Measurements from ENCODE around the gene CSNK2B. TPM values are rescaled to one million over a fixed set of nuclear protein-coding genes. Genes with fewer than 3 reads are reported as not detected.

Gene CSNK2B
- polyA plus RNA-seq, 3 donors = 232 to 252 (median 246) TPM

DNA sequence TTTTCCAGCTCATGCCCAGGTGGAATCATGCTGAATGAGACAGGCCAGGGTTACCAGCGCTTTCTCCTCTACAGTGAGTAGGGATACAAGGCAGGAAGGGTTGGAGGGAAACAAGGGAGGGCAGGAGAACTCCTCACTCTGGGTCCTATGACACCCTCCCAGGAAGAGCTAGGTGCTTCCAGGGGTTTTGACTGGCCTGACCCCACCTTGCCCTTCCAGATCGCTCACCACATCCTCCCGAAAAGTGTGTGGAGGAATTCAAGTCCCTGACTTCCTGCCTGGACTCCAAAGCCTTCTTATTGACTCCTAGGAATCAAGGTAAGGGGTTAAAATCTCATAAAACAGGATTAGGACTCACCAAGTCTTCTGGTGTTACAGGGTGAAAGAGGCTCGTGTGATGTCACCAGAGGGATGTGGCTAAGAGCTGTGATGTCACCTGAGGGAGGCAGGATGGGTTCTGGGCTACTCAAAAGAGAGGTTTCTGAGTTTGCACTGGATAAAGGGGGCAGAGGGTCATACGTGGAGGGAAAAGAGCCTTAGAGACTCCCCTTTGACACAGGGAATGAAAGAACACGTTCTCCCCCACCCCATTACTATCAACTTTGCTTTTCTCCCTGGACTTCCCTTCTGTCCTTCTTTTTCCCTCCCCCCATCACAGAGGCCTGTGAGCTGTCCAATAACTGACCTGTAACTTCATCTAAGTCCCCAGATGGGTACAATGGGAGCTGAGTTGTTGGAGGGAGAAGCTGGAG, 8.3 kb upstream of the CSNK2B start:
- no peak for DNase-seq (ENCODE audit: extremely low read depth in 1 of 11, low read depth in 9 of 11, low spot score in 4 of 11)

DNA sequence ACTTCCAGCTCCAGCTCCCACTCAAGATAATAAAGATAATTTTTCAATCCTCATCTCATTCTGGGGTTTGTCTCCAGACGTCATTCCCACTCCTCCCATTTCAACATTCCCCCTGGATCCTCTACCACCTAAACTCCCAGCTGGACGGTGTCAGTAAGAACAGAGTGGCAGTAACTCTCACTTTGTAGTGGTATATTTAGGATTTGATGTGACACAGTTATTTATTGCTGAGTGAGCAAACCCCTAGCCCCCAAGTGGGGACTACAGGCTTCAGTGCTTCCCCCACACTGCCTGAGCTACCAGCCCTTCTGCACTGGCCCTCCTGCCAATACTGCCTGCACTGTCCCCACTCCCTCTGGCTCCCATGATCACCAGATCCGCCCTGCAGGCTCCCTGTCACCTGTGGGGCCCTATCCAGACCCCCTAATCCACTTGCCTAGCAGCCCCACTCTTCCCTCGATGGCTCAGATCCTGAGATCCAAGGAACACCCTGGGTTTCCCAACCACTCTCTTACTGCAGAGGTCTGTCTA, 7.7 kb upstream of the CSNK2B start:
- no peak for DNase-seq (ENCODE audit: extremely low read depth in 1 of 11, low read depth in 9 of 11, low spot score in 4 of 11)

GRCh38 chr6:31658983-31659648, 6.8 kb upstream of the CSNK2B start:
- no peak for DNase-seq (ENCODE audit: extremely low read depth in 1 of 11, low read depth in 9 of 11, low spot score in 4 of 11)

GRCh38 chr6:31659649-31660380, 6.1 kb upstream of the CSNK2B start:
- DNase-seq (ENCODE audit: extremely low read depth in 1 of 11, low read depth in 9 of 11, low spot score in 4 of 11) = no peak

DNA sequence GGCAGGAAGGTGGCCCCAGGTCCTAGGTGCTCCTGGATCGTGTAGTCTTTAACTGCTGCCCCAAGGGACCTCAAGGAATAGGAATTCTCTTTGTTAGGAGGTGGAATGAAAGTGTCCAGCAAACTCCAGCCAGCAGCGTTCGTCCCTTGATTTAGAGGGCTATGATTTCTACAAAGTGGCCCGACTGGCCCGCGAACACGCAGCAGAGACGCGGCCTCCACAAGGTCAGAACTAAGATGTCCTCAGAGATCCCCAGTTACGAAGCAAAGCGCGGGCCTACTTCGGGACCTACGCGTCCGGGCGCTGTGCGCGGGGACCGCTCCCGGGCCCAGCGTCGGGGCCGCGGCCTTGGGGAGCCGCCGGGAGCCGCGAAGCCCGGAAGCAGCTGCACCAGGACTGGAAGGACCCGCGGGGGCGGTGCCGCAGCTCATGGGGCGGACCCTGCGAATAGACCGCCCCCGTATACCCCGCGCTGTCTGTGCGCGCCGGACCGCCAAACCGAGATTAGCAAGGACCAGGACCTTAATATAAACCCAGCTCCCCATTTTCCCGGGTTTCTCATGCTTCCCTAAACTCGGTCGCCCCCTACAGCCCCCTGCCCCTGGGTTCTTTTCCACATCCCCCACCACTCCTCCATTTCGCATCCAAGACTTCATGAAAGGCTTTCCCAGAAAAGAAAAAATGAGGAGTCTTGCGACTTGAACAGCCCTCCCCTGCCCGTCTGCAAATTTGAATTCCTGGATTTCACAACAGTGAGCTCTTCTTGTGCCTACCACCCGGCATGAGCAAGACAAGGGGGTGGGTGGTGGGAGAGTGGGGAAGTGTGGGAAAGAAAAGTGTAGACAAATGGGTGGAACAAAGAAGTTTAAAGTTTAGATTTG, 5.3 kb upstream of the CSNK2B start, which contains the start of gene C6orf47:
Gene C6orf47, minus strand, starts transcription at position 398 of the 881 bp plus-strand sequence. CDS start 831 bp downstream, outside the sequence.
- DNase-seq (ENCODE audit: extremely low read depth in 1 of 11, low read depth in 9 of 11, low spot score in 4 of 11) = peak in 9 of 11 donors; percentile 66 to 82 (median 78)

- no peak for DNase-seq (ENCODE audit: extremely low read depth in 1 of 11, low read depth in 9 of 11, low spot score in 4 of 11)
These were observed 4.4 kb upstream of the CSNK2B start for GRCh38 chr6:31661262-31662123.

DNA sequence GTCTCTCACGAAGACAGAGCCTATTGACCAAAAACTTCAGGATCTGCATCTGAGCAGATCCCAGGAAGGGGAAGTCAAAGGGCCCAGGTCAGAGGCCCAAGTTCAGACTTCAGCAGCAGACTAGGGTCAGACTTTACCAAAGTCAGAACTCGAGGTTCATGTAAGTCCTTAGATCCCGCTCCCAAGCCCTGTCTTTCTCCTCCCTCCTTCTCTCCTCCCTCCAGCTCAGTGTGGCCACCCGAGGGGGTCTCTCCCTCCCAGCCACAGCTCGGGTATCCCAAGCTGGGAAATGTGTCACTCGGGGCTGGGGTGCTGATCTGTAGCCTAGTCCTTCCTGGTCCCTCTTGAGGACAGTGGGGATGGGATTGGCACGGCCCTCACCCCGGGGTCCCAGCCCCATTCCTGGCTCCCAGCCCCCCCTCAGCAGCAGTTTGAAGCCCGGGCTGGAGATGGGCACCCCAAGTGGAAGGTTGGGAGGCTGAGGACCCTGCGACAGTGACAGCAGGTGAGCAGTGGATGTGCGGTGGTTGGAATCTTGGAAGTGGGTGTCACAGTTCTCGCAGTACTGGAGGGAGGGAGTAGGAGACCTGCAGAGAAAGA, 3.7 kb upstream of the CSNK2B start:
- no peak for DNase-seq (ENCODE audit: extremely low read depth in 1 of 11, low read depth in 9 of 11, low spot score in 4 of 11)

- DNase-seq (ENCODE audit: extremely low read depth in 1 of 11, low read depth in 9 of 11, low spot score in 4 of 11) = no peak
These were observed 2.5 kb upstream of the CSNK2B start for GRCh38 chr6:31663126-31663960.

GRCh38 chr6:31663961-31664789, 1.7 kb upstream of the CSNK2B start:
- DNase-seq (ENCODE audit: extremely low read depth in 1 of 11, low read depth in 9 of 11, low spot score in 4 of 11) = no peak

DNA sequence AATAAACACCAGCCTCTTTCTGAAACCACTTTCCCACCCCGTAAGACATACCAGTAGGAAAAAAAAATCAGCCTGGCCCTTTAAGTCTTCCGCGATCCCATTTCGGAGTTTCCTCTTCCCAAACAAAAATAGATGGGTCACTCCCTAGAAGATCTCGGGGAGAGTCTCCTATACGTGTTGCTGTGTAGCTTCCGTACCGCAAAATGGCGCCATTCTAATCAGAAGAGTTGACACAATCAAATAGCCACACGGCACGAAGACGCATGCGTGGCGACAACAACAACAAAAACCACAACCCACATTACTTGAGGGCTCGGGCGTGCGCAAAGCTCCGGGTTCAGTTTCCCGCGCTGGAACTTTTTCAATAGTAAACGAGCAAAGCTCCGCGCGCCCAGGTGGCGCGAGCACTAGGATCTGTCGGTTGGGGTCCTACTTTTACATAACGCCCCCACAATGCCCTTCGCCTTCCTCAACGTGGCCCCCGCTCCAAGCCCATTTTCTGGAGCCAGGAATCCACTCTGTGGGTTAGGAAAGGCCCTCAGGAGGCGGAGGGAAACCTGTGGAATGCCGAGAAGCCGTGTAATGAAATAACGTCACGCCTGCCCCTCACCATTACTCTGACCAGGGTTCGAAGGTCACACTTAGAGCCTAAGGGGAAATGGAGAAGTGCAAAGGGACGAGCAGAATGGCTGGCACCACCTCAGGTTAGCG, 935 bp upstream of the CSNK2B start, which contains the start of gene GPANK1:
Gene GPANK1, minus strand, starts transcription at position 208 of the 711 bp plus-strand sequence. CDS start 519 bp downstream, outside the sequence.
- peak; percentile 82 to 96 (median 91) for DNase-seq (ENCODE audit: extremely low read depth in 1 of 11, low read depth in 9 of 11, low spot score in 4 of 11)

DNA sequence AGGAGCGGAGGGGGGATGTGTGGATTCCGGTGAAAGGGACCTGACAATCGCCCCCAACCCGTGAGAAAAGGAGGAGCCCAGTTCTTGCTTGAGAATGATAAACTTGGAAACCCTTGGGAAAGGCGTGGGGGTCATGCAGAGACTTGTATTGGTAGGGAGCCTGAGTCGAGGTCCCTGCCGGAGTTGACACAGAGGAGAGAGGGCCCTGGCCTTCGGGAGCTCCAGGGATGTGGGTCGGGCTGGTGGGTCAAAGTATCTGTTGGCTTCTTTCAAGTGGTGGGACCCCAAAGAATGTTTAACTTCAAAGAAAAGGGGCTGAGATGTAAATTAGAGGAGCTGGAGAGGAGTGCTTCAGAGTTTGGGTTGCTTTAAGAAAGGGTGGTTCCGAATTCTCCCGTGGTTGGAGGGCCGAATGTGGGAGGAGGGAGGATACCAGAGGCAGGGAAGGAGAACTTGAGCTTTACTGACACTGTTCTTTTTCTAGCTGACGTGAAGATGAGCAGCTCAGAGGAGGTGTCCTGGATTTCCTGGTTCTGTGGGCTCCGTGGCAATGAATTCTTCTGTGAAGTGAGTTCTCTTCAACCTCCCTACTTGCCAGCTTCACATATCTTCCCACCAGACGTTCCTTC, 571 bp downstream of the CSNK2B start:
- no peak for DNase-seq (ENCODE audit: extremely low read depth in 1 of 11, low read depth in 9 of 11, low spot score in 4 of 11)

DNA sequence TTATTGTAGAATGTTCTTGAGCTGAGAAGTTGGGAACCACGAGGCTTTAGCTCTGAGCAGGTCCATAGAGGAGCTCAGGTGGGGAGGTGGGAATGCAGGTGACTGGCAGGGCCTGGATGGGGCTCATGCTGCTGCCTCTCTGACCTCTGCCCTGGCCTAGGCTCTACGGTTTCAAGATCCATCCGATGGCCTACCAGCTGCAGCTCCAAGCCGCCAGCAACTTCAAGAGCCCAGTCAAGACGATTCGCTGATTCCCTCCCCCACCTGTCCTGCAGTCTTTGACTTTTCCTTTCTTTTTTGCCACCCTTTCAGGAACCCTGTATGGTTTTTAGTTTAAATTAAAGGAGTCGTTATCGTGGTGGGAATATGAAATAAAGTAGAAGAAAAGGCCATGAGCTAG, 3.8 kb downstream of the CSNK2B start, which contains the start of gene LY6G5B:
Gene LY6G5B, plus strand, starts transcription at position 301 of the 400 bp plus-strand sequence. CDS start 975 bp downstream, outside the sequence.
- DNase-seq (ENCODE audit: extremely low read depth in 1 of 11, low read depth in 9 of 11, low spot score in 4 of 11) = no peak

DNA sequence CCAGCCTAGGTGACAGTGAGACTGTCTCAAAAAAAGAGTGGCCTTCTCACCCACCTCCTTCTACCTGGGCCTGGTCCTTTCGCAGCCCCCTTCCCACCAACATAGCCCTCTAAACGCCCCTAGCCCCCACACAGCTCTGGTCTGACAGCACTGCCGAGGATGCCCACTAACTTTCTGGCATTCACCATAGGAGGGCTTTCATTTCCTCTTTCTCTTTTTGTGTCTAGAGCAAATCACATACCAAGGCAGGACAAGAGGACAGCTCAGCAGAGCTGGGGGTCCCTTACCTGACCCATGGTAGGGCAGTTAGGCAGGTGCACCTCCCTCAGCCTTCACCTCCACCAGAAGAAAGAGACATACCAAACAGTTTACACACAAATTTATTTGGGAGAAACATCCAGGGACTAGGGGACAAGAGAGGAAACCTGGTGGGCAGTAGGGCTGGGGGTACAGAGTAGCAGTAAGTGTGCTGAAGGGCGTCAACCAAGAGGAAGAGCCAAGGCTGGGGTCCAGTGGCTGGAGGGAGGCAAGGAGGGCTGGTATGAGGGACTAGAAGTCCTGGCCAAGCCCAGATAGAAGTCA, 10.5 kb downstream of the CSNK2B start:
- DNase-seq (ENCODE audit: extremely low read depth in 1 of 11, low read depth in 9 of 11, low spot score in 4 of 11) = no peak

GRCh38 chr6:31676904-31677303, 11.0 kb downstream of the CSNK2B start:
- no peak for DNase-seq (ENCODE audit: extremely low read depth in 1 of 11, low read depth in 9 of 11, low spot score in 4 of 11)

Measured in renal cortex interstitium (tissue), 11 donors.